ENCODE results near the gene OSBPL3. TPM values are rescaled to one million over a fixed set of nuclear protein-coding genes. Genes with fewer than 3 reads are reported as not detected.

The OSBPL3 gene
- total RNA-seq, 1 donor from 2014 or later: 37.5 TPM

- H3K4me3 Mint-ChIP-seq (ENCODE audit: unreplicated experiment): no peak overlapping the region
- H3K9me3 Mint-ChIP-seq (ENCODE audit: unreplicated experiment): peaks cover under 1% of the 10 kb centered on the region
- H3K27me3 Mint-ChIP-seq (ENCODE audit: unreplicated experiment): peaks cover 6% of the 10 kb centered on the region
- peaks cover 1% of the 10 kb centered on the region for H3K36me3 Mint-ChIP-seq (ENCODE audit: unreplicated experiment)
- no peak overlapping the region for H3K27ac Mint-ChIP-seq (ENCODE audit: unreplicated experiment)
- no peaks in the 10 kb centered on the region for H3K4me1 Mint-ChIP-seq (ENCODE audit: low read depth, unreplicated experiment)
- TF ChIP-seq CTCF (IDR thresholded peaks at IDR 0.05; ENCODE audit: partially characterized antibody, unreplicated experiment): no peak
- no peak for DNase-seq
Observed at GRCh38 chr7:24995466-24995865, 15.5 kb upstream of the OSBPL3 start.

GRCh38 chr7:24992314-24992713 is 12.3 kb upstream of the OSBPL3 start:
- Mint-ChIP-seq H3K4me3 (ENCODE audit: unreplicated experiment) (no peak overlapping the region), H3K9me3 (ENCODE audit: unreplicated experiment) (no peaks in the 10 kb centered on the region), H3K27me3 (ENCODE audit: unreplicated experiment) (peaks cover 3% of the 10 kb centered on the region), H3K36me3 (ENCODE audit: unreplicated experiment) (no peaks in the 10 kb centered on the region), H3K4me1 (ENCODE audit: low read depth, unreplicated experiment) (no peaks in the 10 kb centered on the region), H3K27ac (ENCODE audit: unreplicated experiment) (no peak overlapping the region)
- TF ChIP-seq CTCF (IDR thresholded peaks at IDR 0.05; ENCODE audit: partially characterized antibody, unreplicated experiment): no peak
- no peak for DNase-seq

GRCh38 chr7:24991353-24991752 is 11.4 kb upstream of the OSBPL3 start:
- Mint-ChIP-seq H3K27ac (ENCODE audit: unreplicated experiment) (no peak overlapping the region), H3K9me3 (ENCODE audit: unreplicated experiment) (peaks cover 1% of the 10 kb centered on the region)

GRCh38 chr7:24987331-24987842 is 7.4 kb upstream of the OSBPL3 start:
- no peak overlapping the region for H3K4me3 Mint-ChIP-seq (ENCODE audit: unreplicated experiment)
- no peak overlapping the region for H3K27ac Mint-ChIP-seq (ENCODE audit: unreplicated experiment)
- no peaks in the 10 kb centered on the region for H3K27me3 Mint-ChIP-seq (ENCODE audit: unreplicated experiment)
- TF ChIP-seq CTCF (IDR thresholded peaks at IDR 0.05; ENCODE audit: partially characterized antibody, unreplicated experiment): no peak
- no peaks in the 10 kb centered on the region for H3K4me1 Mint-ChIP-seq (ENCODE audit: low read depth, unreplicated experiment)
- no peaks in the 10 kb centered on the region for H3K36me3 Mint-ChIP-seq (ENCODE audit: unreplicated experiment)
- H3K9me3 Mint-ChIP-seq (ENCODE audit: unreplicated experiment): peaks cover 4% of the 10 kb centered on the region
- DNase-seq: no peak

More at GRCh38 chr7:24991353-24991752, 11.4 kb upstream of the OSBPL3 start:
- Mint-ChIP-seq H3K27me3 (ENCODE audit: unreplicated experiment) (no peaks in the 10 kb centered on the region), H3K36me3 (ENCODE audit: unreplicated experiment) (no peaks in the 10 kb centered on the region), H3K4me1 (ENCODE audit: low read depth, unreplicated experiment) (no peaks in the 10 kb centered on the region), H3K4me3 (ENCODE audit: unreplicated experiment) (no peak overlapping the region)
- no peak for TF ChIP-seq CTCF (IDR thresholded peaks at IDR 0.05; ENCODE audit: partially characterized antibody, unreplicated experiment)
- DNase-seq: no peak

GRCh38 chr7:24982917-24983316 is 2.9 kb upstream of the OSBPL3 start:
- no peak for TF ChIP-seq CTCF (IDR thresholded peaks at IDR 0.05; ENCODE audit: partially characterized antibody, unreplicated experiment)
- peaks cover 11% of the 10 kb centered on the region for H3K9me3 Mint-ChIP-seq (ENCODE audit: unreplicated experiment)
- H3K4me1 Mint-ChIP-seq (ENCODE audit: low read depth, unreplicated experiment): peaks cover 15% of the 10 kb centered on the region
- H3K27ac Mint-ChIP-seq (ENCODE audit: unreplicated experiment): no peak overlapping the region
- H3K36me3 Mint-ChIP-seq (ENCODE audit: unreplicated experiment): no peaks in the 10 kb centered on the region
- DNase-seq: no peak
- H3K4me3 Mint-ChIP-seq (ENCODE audit: unreplicated experiment): no peak overlapping the region
- H3K27me3 Mint-ChIP-seq (ENCODE audit: unreplicated experiment): peaks cover 16% of the 10 kb centered on the region
